GM19372 (cell line): ENCODE results near the gene SPATA33.

Source experiments
- ATAC-seq: cut with Tn5 transposase; IDR thresholded peaks from one replicate; pipeline ENCODE4 v1.9.1; 2021; ENCODE audit warnings: mild to moderate bottlenecking, low read depth, moderate library complexity; ENCODE audit not compliant: unreplicated experiment

The SPATA33 gene

GRCh38 chr16:89657442-89658220 is at the start of gene SPATA33, which contains the start of gene CHMP1A:
SPATA33 (plus strand) TSS chr16:89657836; CDS start chr16:89657912, 76 bp downstream.
CHMP1A (minus strand) TSS chr16:89657708; CDS start chr16:89657588, 120 bp downstream.
- peak; percentile 92 for ATAC-seq

DNA sequence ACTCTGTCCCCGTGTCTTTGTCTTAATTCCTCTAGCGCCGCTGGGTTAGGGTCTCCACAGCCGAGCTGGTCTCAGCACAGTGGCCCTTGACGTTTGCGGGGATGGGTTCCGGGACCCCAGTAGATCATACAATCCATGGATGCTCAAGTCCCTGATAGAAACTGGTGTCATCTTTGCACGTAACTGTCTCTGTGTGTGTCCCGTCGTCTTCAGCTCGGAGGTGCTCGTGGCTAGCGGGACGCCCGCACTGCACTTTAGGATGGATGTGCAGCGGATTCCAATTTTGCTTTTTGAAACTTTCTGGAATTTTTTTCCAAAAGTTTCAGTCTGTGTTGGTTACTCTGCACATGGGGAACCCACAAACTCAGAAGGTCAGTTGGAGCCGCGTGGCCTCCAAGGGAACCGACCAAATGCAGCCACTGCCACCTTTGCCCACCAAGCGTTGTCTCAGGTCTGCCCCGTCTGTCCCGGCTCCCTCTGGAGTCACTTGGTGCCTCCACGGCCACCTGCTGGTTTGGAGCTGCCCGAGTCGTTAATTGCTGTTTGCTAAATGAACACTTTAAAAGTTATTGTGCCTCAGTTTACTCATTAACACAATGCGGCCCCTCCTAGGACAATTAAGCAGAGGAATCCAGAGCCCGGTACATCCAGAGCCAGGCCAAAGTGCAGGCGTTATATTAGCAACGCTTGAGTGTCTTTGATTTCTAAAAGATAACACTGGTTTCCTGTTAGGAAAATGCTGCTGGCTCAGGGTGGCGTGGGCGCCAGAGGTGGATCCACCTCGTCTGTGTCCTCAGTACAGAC is 49.5 kb upstream of the SPATA33 start:
- ATAC-seq: no peak

DNA sequence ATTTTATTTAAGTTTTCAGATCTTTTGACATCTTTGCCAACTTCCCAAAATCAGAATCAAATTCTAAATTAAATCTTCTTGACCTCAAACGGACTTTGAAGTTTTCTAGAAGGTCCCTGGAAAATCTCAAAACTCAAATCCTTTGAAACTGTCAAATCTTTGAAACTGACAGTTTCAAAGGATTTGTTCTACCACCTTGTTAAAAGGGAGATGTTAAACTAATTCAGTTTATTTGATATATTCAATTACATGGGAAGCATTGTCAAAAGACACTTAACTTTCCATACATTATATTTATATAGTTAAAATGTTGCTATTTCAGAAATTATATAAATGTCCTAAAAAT is 47.6 kb upstream of the SPATA33 start:
- ATAC-seq: no peak

- no peak for ATAC-seq
Measured at GRCh38 chr16:89612415-89613166, 45.0 kb upstream of the SPATA33 start.

DNA sequence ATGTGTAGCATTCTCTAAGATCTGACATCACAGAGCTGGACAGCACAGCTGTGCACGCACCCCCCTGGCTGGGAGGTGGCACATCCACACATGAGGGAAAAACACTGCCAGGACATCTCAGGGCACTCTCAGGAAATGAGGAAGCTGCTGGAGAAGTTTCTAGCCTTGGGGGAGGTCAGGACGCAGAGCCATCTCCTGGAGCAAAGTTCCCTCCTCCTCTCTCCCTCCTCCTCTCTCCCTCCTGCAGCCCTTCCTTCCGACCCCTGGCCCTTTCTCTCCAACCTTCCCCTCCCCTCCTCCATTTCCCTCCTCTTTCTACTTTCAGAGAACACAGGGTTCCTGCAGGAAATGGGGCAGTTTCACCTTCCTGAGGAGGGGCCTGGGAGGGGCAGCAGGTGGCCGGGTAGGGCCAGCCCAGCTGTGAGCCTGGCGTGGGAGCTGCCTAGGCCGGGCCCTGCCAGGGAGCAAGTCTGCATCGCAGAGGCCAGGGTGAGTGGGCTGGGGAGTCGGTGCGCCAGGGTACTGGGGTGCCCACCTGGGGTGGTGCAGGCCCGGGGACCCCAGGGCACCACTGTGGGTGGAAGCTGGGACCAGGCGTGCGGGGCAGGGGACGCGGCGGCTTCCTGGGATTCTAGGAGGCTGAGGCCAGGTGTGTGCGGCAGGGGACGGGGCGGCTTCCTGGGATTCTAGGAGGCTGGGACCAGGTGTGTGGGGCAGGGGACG is 44.2 kb upstream of the SPATA33 start, which contains the start of gene DPEP1:
DPEP1 (plus strand) TSS at position 412 of the 723 bp plus-strand sequence. CDS start 16,769 bp downstream, outside the sequence.
- no peak for ATAC-seq

- ATAC-seq: no peak
Measured at GRCh38 chr16:89613954-89614459, 43.6 kb upstream of the SPATA33 start.

DNA sequence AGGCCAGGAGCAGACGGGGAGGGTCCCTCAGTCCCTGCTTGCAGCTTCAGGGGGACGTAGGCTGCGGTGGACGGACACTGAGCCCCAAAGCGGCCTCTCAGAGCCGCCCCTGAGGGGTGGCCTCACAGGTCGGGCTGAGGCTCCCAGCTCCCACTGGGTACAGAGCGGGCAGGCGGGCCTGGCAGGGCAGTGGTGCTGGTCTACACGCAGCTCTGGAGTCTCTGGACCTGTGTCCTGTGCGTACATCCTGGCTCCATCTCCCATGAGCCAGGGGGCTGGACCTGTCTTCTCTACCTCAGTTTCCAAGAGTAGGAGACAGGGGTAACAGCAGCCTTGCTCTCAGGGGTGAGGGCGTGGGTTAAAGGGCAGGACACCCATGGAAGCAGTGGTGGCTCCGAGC is 42.5 kb upstream of the SPATA33 start:
- no peak for ATAC-seq

- no peak for ATAC-seq
Measured at GRCh38 chr16:89615596-89616090, 42.0 kb upstream of the SPATA33 start.

DNA sequence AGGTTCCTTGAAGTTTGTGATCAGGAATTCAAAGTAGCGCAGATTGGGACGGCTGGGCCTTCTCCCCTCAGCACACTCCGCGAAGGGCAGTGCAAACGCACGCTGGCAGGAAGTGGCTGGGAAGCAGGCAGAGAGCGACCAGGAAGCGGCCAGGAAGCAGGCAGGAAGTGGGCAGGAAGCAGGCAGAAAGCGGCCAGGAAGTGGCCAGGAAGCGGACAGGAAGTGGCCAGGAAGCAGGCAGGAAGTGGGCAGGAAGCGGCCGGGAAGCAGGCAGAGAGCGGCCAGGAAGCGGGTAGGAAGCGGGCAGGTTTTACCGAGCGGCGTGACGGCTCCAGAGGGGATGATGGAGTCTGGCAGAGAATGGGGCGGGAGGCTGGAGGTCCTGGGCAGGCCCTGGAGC is 41.0 kb upstream of the SPATA33 start:
- no peak for ATAC-seq

DNA sequence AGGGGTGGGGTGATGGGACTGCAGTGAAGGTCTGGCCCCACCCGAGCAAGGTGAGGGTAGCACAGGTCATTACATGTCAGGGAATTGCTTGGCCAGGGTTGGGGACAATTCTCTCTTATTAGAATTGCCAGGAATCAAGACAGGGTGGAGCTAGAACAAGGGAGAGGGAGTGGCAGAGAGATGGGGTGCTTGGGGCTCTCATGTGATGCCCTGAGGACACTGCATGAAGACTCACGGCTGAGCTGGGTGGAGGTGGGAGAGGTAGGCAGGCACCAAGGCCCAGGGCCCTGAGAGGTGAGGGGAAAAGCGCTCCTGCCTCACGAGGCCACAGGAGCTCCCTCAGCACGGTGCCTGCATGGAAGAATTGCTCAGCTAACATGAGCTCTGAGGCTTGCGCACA is 40.6 kb upstream of the SPATA33 start:
- no peak for ATAC-seq

- ATAC-seq: no peak
Measured at GRCh38 chr16:89618109-89618998, 39.3 kb upstream of the SPATA33 start.

GRCh38 chr16:89619840-89620239 is 37.8 kb upstream of the SPATA33 start:
- no peak for ATAC-seq

- ATAC-seq: no peak
Measured at GRCh38 chr16:89620406-89620841, 37.2 kb upstream of the SPATA33 start.

DNA sequence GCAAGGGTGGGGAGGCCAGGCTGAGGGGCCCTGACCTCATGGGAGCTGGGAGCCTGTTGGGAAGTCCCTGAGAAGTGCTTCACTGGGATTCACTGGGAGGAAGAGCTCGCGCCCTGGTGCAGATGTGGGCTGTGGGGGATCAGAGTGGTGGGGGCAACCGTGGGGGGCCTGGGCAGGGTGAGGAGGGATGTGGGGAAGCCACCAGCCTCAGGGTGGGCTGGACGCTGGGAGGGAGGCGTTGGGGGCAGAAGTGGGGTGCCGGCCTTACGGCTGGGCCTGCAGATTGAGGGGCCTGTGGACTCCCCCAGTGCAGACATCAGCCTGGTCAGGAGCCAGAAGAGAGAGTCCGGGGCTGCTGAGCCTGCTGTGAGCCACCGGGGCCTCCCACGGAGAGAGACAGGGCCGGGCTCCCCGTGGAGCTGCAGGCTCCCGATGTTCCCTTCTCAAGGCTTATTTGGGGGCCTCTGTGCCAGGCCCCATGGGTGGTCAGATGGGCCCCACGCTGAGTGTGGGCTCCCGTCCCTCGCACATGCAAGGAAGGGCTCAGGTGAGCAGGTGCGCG is 36.4 kb upstream of the SPATA33 start:
- no peak for ATAC-seq

DNA sequence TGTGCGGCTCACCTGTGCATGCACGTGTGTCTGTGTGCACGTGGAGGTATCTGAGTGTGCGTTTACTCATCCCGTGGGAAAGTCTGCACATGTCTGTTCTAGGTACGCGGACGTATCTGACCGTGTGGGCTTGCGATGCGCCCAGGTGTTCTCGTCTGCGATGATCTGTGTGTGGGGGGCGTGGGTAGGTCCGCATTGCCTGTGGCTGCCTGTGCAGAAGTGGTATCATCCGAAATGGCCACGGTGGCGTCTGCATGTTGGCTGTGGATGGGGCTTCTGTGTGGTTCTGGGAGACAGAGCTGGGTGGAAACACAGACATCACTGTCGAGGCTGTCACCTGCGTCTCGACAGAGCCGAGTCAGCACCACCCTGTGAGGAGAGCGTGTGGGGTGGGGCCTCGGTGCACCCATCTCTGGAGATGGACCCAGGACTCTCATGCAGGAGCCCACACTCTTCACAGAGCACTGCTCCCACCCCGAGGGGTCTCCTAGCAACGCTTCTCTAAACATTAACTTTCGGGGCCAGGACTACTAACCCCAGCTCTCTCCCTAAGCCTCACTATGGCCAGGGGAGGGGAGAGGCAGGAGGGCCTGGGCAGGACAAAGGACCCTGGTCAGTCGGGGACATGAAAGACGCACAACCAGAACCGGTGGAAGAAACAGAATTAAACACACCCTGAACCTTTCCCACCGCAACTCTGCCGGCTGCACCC is 35.8 kb upstream of the SPATA33 start:
- ATAC-seq: no peak

- ATAC-seq: no peak
Measured at GRCh38 chr16:89623511-89624261, 34.0 kb upstream of the SPATA33 start.
